Neural cell (in vitro differentiated cells): ENCODE measurements around the gene RPS6KC1. TPM values are rescaled to one million over a fixed set of nuclear protein-coding genes. Genes with fewer than 3 reads are reported as not detected.

Experiments used
- H2AFZ ChIP-seq: fragments of 200-600, 300-800 bp; sonication (generic), shearing (Covaris generic); 2 replicates; pipeline ENCODE4 v1.6.0; 2014; ENCODE audit warnings: low read depth, mild to moderate bottlenecking, antibody characterized with exemption, low read length, moderate library complexity
- H3F3A ChIP-seq: fragments of 200-600 bp; shearing (Covaris generic); 2 replicates; pipeline ENCODE4 v1.6.1; 2016; ENCODE audit warnings: mild to moderate bottlenecking, moderate library complexity, mixed read lengths, antibody characterized with exemption, low read length; ENCODE audit not compliant: insufficient read depth, poor library complexity, severe bottlenecking
- H3K27ac ChIP-seq: fragments of 200-600, 300-800 bp; sonication (generic), shearing (Covaris generic); 2 replicates; pipeline ENCODE4 v1.5.1; 2014; ENCODE audit warnings: mild to moderate bottlenecking, low read length, moderate library complexity
- H3K27me3 ChIP-seq: fragments of 300-800, 200-600 bp; sonication (generic), shearing (Covaris generic); 2 replicates; pipeline ENCODE4 v1.6.0; 2014; ENCODE audit warnings: mild to moderate bottlenecking, low read depth, low read length, moderate library complexity; ENCODE audit not compliant: insufficient read depth
- H3K36me3 ChIP-seq: fragments of 300-800, 200-600 bp; sonication (generic), shearing (Covaris generic); 2 replicates; pipeline ENCODE4 v1.5.1; 2014; ENCODE audit warnings: mild to moderate bottlenecking, antibody characterized with exemption, low read length, moderate library complexity; ENCODE audit not compliant: insufficient read depth
- H3K4me2 ChIP-seq: fragments of 300-800, 200-600 bp; sonication (generic), shearing (Covaris generic); 2 replicates; pipeline ENCODE4 v1.6.0; 2014; ENCODE audit warnings: mild to moderate bottlenecking, low read length
- H3K4me3 ChIP-seq: fragments of 300-800, 200-600 bp; sonication (generic), shearing (Covaris generic); 2 replicates; pipeline ENCODE4 v1.5.1; 2014; ENCODE audit warnings: mild to moderate bottlenecking, low read length, moderate library complexity
- H3K79me2 ChIP-seq: fragments of 200-600 bp; shearing (Covaris generic); replicated peaks from 2 replicates; pipeline ENCODE4 v1.6.0; 2014; ENCODE audit warnings: mild to moderate bottlenecking, low read length, moderate library complexity; ENCODE audit not compliant: insufficient read depth
- H3K9ac ChIP-seq: fragments of 300-800, 200-600 bp; sonication (generic), shearing (Covaris generic); 2 replicates; pipeline ENCODE4 v1.6.1; 2016; ENCODE audit warnings: mild to moderate bottlenecking, low read length, mixed read lengths
- H3K9me2 ChIP-seq: fragments of 200-600 bp; shearing (Covaris generic); 2 replicates; pipeline ENCODE4 v1.6.1; 2016; ENCODE audit warnings: mild to moderate bottlenecking, low read length, mixed read lengths; ENCODE audit not compliant: insufficient read depth
- H3K9me3 ChIP-seq: fragments of 200-600, 300-800 bp; sonication (generic), shearing (Covaris generic); 2 replicates; pipeline ENCODE4 v1.6.1; 2016; ENCODE audit warnings: mild to moderate bottlenecking, mixed run types, low read length, moderate library complexity, mixed read lengths
- H4K20me1 ChIP-seq: fragments of 200-600 bp; shearing (Covaris generic); 2 replicates; pipeline ENCODE4 v1.6.1; 2016; ENCODE audit warnings: mild to moderate bottlenecking, mixed run types; ENCODE audit not compliant: insufficient read depth
- CTCF ChIP-seq: fragments of 450-650 bp; IDR thresholded peaks from 2 replicates; pipeline ENCODE4 v1.5.1; 2014; ENCODE audit warnings: antibody characterized with exemption, mild to moderate bottlenecking, moderate library complexity; ENCODE audit not compliant: poor library complexity, severe bottlenecking
- EP300 ChIP-seq: fragments of 450-650 bp; conservative IDR thresholded peaks from 2 replicates; pipeline ENCODE4 v1.6.1; 2014; ENCODE audit warnings: antibody characterized with exemption, mild to moderate bottlenecking, moderate library complexity; ENCODE audit not compliant: poor library complexity, severe bottlenecking
- EZH2 ChIP-seq: fragments of 200-600, 300-800 bp; shearing (Covaris generic), sonication (generic); IDR thresholded peaks from 2 replicates; pipeline ENCODE4 v1.6.1; 2014; ENCODE audit warnings: antibody characterized with exemption, low read length, borderline replicate concordance, mild to moderate bottlenecking; ENCODE audit not compliant: insufficient read depth, poor library complexity, severe bottlenecking
- MXI1 ChIP-seq: fragments of 450-650 bp; conservative IDR thresholded peaks from 2 replicates; pipeline ENCODE4 v1.6.1; 2014; ENCODE audit warnings: antibody characterized with exemption, mild to moderate bottlenecking; ENCODE audit not compliant: poor library complexity, severe bottlenecking
- POLR2AphosphoS5 ChIP-seq: IDR thresholded peaks from 2 replicates; pipeline ENCODE4 v1.6.1; 2012
- RAD21 ChIP-seq: fragments of 450-650 bp; conservative IDR thresholded peaks from 2 replicates; pipeline ENCODE4 v1.6.1; 2014; ENCODE audit warnings: antibody characterized with exemption, mild to moderate bottlenecking, moderate library complexity
- SMC3 ChIP-seq: fragments of 450-650 bp; conservative IDR thresholded peaks from 2 replicates; pipeline ENCODE4 v1.6.1; 2014; ENCODE audit warnings: antibody characterized with exemption, mild to moderate bottlenecking, moderate library complexity; ENCODE audit not compliant: poor library complexity
- TAF1 ChIP-seq: IDR thresholded peaks from 2 replicates; pipeline ENCODE4 v1.6.1; 2012; ENCODE audit warnings: low read depth
- polyA plus RNA-seq: library from polyadenylated mRNA; depleted of rRNA; stranded (reverse); fragments of >200 nt; gene quantifications from 2 replicates; pipeline ENCODE4 v1.2.3, GENCODE V29; 2014
- TF ChIP-seq, protein P1 (sequence below): IDR thresholded peaks from 2 replicates; pipeline ENCODE4 v1.6.1; 2012; ENCODE audit warnings: borderline replicate concordance

Gene RPS6KC1
- polyA plus RNA-seq, 1 donor from 2014 or later = 28.1 TPM

GRCh38 chr1:213087911-213088310, 36.9 kb downstream of the RPS6KC1 start:
- Histone ChIP-seq H3K9me2 (no peaks in the 10 kb centered on the region), H3K79me2 (no peaks in the 10 kb centered on the region), H3K9me3 (no peaks in the 10 kb centered on the region), H3K27me3 (no peaks in the 10 kb centered on the region), H3K4me2 (no peak overlapping the region), H3K36me3 (peaks cover 8% of the 10 kb centered on the region), H3K9ac (no peak overlapping the region), H2AFZ (no peak overlapping the region), H3F3A (no peaks in the 10 kb centered on the region), H3K4me3 (no peak overlapping the region), H3K27ac (no peak overlapping the region), H4K20me1 (no peaks in the 10 kb centered on the region)
- TF ChIP-seq SMC3 = no peak
- TF ChIP-seq EP300 = no peak
- no peak for TF ChIP-seq EZH2
- no peak for TF ChIP-seq TAF1
- no peak for TF ChIP-seq POLR2AphosphoS5
- no peak for TF ChIP-seq CTCF
- no peak for TF ChIP-seq MXI1
- no peak for TF ChIP-seq RAD21

DNA sequence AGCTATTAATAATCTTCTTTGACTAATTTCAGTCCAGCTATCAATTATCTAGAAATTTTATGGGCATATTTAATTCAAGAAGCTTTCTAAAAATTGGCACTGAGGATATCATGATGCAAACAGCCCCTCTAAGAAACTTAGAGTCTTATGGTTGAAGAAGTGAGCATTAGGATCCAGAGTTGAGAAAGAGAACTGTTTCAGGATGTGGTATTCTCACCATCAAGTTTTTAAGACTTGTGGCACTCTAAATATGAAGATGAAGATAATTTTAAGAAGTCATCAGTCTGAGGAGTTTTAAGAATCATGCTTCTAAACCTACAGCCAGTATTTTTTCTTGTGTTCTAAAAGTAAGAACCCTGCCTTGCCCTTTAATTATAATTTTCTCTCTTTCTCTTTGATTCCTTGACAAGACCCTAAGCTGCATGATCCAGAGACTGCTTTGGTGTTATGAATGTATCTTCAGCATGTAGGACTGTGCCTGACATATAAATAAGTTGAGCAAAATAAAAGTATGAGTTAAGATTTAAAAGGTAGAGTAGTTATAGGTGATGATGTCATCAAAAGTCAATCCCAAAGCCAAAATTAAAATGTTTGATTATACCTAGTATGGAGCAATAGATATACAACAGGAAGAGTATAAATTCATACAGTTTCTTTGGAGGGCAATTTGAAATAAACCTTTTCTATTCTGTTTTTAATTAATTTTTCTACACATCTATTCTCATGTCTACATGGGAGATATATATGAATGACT, 39.1 kb downstream of the RPS6KC1 start:
- no peaks in the 10 kb centered on the region for H3F3A ChIP-seq
- no peaks in the 10 kb centered on the region for H3K27me3 ChIP-seq
- no peaks in the 10 kb centered on the region for H3K79me2 ChIP-seq
- H3K36me3 ChIP-seq = peaks cover 8% of the 10 kb centered on the region
- no peaks in the 10 kb centered on the region for H3K9me3 ChIP-seq
- TF ChIP-seq, protein P1, sequence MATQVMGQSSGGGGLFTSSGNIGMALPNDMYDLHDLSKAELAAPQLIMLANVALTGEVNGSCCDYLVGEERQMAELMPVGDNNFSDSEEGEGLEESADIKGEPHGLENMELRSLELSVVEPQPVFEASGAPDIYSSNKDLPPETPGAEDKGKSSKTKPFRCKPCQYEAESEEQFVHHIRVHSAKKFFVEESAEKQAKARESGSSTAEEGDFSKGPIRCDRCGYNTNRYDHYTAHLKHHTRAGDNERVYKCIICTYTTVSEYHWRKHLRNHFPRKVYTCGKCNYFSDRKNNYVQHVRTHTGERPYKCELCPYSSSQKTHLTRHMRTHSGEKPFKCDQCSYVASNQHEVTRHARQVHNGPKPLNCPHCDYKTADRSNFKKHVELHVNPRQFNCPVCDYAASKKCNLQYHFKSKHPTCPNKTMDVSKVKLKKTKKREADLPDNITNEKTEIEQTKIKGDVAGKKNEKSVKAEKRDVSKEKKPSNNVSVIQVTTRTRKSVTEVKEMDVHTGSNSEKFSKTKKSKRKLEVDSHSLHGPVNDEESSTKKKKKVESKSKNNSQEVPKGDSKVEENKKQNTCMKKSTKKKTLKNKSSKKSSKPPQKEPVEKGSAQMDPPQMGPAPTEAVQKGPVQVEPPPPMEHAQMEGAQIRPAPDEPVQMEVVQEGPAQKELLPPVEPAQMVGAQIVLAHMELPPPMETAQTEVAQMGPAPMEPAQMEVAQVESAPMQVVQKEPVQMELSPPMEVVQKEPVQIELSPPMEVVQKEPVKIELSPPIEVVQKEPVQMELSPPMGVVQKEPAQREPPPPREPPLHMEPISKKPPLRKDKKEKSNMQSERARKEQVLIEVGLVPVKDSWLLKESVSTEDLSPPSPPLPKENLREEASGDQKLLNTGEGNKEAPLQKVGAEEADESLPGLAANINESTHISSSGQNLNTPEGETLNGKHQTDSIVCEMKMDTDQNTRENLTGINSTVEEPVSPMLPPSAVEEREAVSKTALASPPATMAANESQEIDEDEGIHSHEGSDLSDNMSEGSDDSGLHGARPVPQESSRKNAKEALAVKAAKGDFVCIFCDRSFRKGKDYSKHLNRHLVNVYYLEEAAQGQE = no peak
- TF ChIP-seq SMC3 (no peak), TAF1 (no peak), EP300 (no peak), EZH2 (no peak), POLR2AphosphoS5 (no peak), MXI1 (no peak), RAD21 (no peak), CTCF (no peak)
- no peak overlapping the region for H3K4me2 ChIP-seq
- no peak overlapping the region for H3K9ac ChIP-seq
- H3K9me2 ChIP-seq = no peaks in the 10 kb centered on the region
- no peak overlapping the region for H3K4me3 ChIP-seq
- H4K20me1 ChIP-seq = no peaks in the 10 kb centered on the region
- H3K27ac ChIP-seq = no peak overlapping the region
- H2AFZ ChIP-seq = no peak overlapping the region
